ENCODE data around the gene WFS1. TPM values are rescaled to one million over a fixed set of nuclear protein-coding genes. Genes with fewer than 3 reads are reported as not detected.

The WFS1 gene
- total and polyA plus RNA-seq, 2 of the 13 experiments (the other 11 are each of a cell fraction or from before 2014, with no cell fraction given), result 39.1 to 42.2 TPM

GRCh38 chr4:6275898-6276806 is 6.5 kb downstream of the WFS1 start (continued):
- no peak for TF ChIP-seq GPBP1L1 (CRISPR knock-in tag; IDR thresholded peaks at IDR 0.05)
- TF ChIP-seq AKAP8 (CRISPR knock-in tag; IDR thresholded peaks at IDR 0.05), result peak; percentile 58; the same call in 1 of the 2 replicates
- 0 out of 2 replicates have a peak, but pooled peaks have one; percentile 28 for TF ChIP-seq RBFOX2 (IDR thresholded peaks at IDR 0.05; ENCODE audit: low read depth, low read length)
- no peak for TF ChIP-seq YEATS2 (CRISPR knock-in tag; IDR thresholded peaks at IDR 0.05; ENCODE audit: borderline replicate concordance)
- TF ChIP-seq ZXDC (CRISPR knock-in tag; IDR thresholded peaks at IDR 0.05), result no peak
- TF ChIP-seq ZNF687 (CRISPR knock-in tag; IDR thresholded peaks at IDR 0.05), result peak; percentile 80
- no peak for TF ChIP-seq AFF4 (CRISPR knock-in tag; IDR thresholded peaks at IDR 0.05)
- TF ChIP-seq HOXD1 (CRISPR knock-in tag; IDR thresholded peaks at IDR 0.05), result 0 out of 2 replicates have a peak, but pooled peaks have one; percentile 41
- no peak for TF ChIP-seq SNAPC5 (CRISPR knock-in tag; IDR thresholded peaks at IDR 0.05; ENCODE audit: borderline replicate concordance)
- no peak for TF ChIP-seq AGO1 (IDR thresholded peaks at IDR 0.05; ENCODE audit: low read depth, low read length, poor library complexity, severe bottlenecking)
- TF ChIP-seq ISL2 (CRISPR knock-in tag; IDR thresholded peaks at IDR 0.05), result no peak
- TF ChIP-seq RXRB (CRISPR knock-in tag; IDR thresholded peaks at IDR 0.05; ENCODE audit: borderline replicate concordance), result peak; percentile 17; the same call in 1 of the 2 replicates
- TF ChIP-seq MED8 (CRISPR knock-in tag; IDR thresholded peaks at IDR 0.05; ENCODE audit: insufficient replicate concordance), result peak; percentile 11
- TF ChIP-seq LBX2 (CRISPR knock-in tag; IDR thresholded peaks at IDR 0.05; ENCODE audit: borderline replicate concordance), result no peak
